Right kidney (tissue), 1 donor: ENCODE data around the gene KLHL33.

Source experiments
- DNase-seq: peaks from one replicate; pipeline ENCODE4 v3.0.0-alpha.2; 2016

Gene KLHL33

DNA sequence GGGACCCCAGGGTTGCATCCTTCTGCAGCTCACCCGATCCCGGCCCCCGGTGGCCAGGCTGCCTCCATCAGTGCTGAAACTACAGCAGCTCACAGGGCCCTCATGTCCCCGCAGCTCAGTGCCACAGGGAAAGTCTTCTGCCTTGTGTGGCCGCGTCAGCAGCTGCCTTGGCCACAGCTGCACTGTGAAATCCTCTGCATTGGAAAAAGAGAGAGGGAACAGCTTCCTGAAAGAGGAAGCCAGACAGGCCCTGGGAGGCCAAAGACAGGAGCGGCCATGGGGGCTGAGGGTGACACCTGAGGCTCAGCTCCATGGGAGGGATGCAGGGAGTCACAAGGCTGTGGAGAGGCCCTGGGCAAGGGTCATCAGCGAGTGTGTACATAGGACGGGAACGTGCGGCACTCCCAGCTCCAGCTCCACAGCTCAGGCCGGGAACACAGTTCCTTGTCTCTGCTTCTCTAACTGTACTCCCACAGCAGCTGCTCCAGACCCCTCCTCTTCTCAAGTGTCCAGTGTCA lies 59.8 kb downstream of the KLHL33 start:
- peak; percentile 30 for DNase-seq
